HepG2 (cell line): ENCODE results near the gene PCGF6. TPM values are rescaled to one million over a fixed set of nuclear protein-coding genes. Genes with fewer than 3 reads are reported as not detected.

Source experiments
- CEBPB ChIP-seq: IDR thresholded peaks from 2 replicates; pipeline ENCODE4 v1.6.1; 2011; ENCODE audit warnings: low read depth, low read length, improper control_type of control experiment, borderline replicate concordance
- ELF1 ChIP-seq: sonication (generic); formaldehyde crosslinking; IDR thresholded peaks from 2 replicates; pipeline ENCODE4 v1.4.0; 2020; ENCODE audit warnings: missing genetic modification reagents
- HIVEP1 ChIP-seq: sonication (generic); formaldehyde crosslinking; IDR thresholded peaks from 2 replicates; pipeline ENCODE4 v1.4.0; 2020; ENCODE audit warnings: mild to moderate bottlenecking, missing genetic modification reagents
- LRRFIP1 ChIP-seq: sonication (generic); formaldehyde crosslinking; conservative IDR thresholded peaks from 2 replicates; pipeline ENCODE4 v1.4.0; 2020; ENCODE audit warnings: missing genetic modification reagents
- MIER3 ChIP-seq: IDR thresholded peaks from 2 replicates; pipeline ENCODE4 v1.6.1; 2016; ENCODE audit warnings: missing compliant biosample characterization, borderline replicate concordance
- MXI1 ChIP-seq: IDR thresholded peaks from 3 replicates; pipeline ENCODE4 v1.6.1; 2012; ENCODE audit warnings: low read depth, low read length, inconsistent platforms, borderline replicate concordance
- NFIB ChIP-seq: sonication (generic); formaldehyde crosslinking; IDR thresholded peaks from 2 replicates; pipeline ENCODE4 v1.9.0; 2021; ENCODE audit warnings: missing genetic modification reagents, mild to moderate bottlenecking, borderline replicate concordance
- RBM22 ChIP-seq: fragments of 200-400 bp; formaldehyde crosslinking; optimal IDR thresholded peaks from 2 replicates; pipeline ENCODE3; 2017; ENCODE audit warnings: mild to moderate bottlenecking, low read length, moderate library complexity
- RFXAP ChIP-seq: sonication (generic); formaldehyde crosslinking; IDR thresholded peaks from 2 replicates; pipeline ENCODE4 v1.4.0; 2020; ENCODE audit warnings: missing genetic modification reagents, borderline replicate concordance
- SATB2 ChIP-seq: sonication (generic); formaldehyde crosslinking; IDR thresholded peaks from 2 replicates; pipeline ENCODE4 v1.5.0; 2020; ENCODE audit warnings: missing genetic modification reagents
- YEATS2 ChIP-seq: sonication (generic); formaldehyde crosslinking; IDR thresholded peaks from 2 replicates; pipeline ENCODE4 v1.4.0; 2020; ENCODE audit warnings: missing genetic modification reagents, borderline replicate concordance
- ZNF121 ChIP-seq: sonication (generic); formaldehyde crosslinking; IDR thresholded peaks from 2 replicates; pipeline ENCODE4 v1.5.0; 2020; ENCODE audit warnings: mild to moderate bottlenecking, missing genetic modification reagents
- ZNF512B ChIP-seq: sonication (generic); formaldehyde crosslinking; IDR thresholded peaks from 2 replicates; pipeline ENCODE4 v1.5.1; 2020; ENCODE audit warnings: missing genetic modification reagents, mild to moderate bottlenecking, borderline replicate concordance
- ZNF563 ChIP-seq: sonication (generic); formaldehyde crosslinking; IDR thresholded peaks from 2 replicates; pipeline ENCODE4 v1.8.0; 2022; ENCODE audit warnings: mild to moderate bottlenecking, moderate library complexity, missing genetic modification reagents
- ZNF672 ChIP-seq: sonication (generic); formaldehyde crosslinking; IDR thresholded peaks from 2 replicates; pipeline ENCODE4 v1.8.1; 2022; ENCODE audit warnings: missing genetic modification reagents
- ZSCAN20 ChIP-seq: sonication (generic); formaldehyde crosslinking; IDR thresholded peaks from 2 replicates; pipeline ENCODE4 v1.4.0; 2020; ENCODE audit warnings: missing genetic modification reagents, mild to moderate bottlenecking, borderline replicate concordance
- ZSCAN25 ChIP-seq: sonication (generic); formaldehyde crosslinking; IDR thresholded peaks from 2 replicates; pipeline ENCODE4 v1.8.0; 2022; ENCODE audit warnings: mild to moderate bottlenecking, missing genetic modification reagents
- polyA plus RNA-seq, 8 experiments: library from polyadenylated mRNA; depleted of rRNA in 3 of 8; stranded (reverse) in 7 of 8; unstranded in 1 of 8; fragments of >200 nt; fragmentation: Illumina TruSeq in 4 of 8; extraction: Trizol in 4 of 8; gene quantifications; 2 replicates each; pipeline versions ENCODE4 v1.2.1 to v1.2.3, GENCODE V29; 2011 to 2016; ENCODE audit warnings: low read depth in 4 of 8, missing spikeins in 1 of 8, mixed read lengths in 1 of 8; ENCODE audit not compliant: insufficient read depth in 1 of 8
- total RNA-seq, 5 experiments: library from RNA; depleted of rRNA; stranded (reverse); fragments of >200 nt; fragmentation: Illumina TruSeq; extraction: Trizol; gene quantifications; 2 replicates each; pipeline ENCODE4 v1.2.3, GENCODE V29; 2016; ENCODE audit warnings: low read depth in 1 of 5
- TF ChIP-seq, protein P1 (sequence below): sonication (generic); formaldehyde crosslinking; IDR thresholded peaks from 2 replicates; pipeline ENCODE4 v1.5.1; 2020; ENCODE audit warnings: mild to moderate bottlenecking, missing genetic modification reagents, borderline replicate concordance
- TF ChIP-seq, protein P2 (sequence below): sonication (generic); formaldehyde crosslinking; IDR thresholded peaks from 2 replicates; pipeline ENCODE4 v1.4.0; 2020; ENCODE audit warnings: missing genetic modification reagents
- TF ChIP-seq, protein P3 (sequence below): sonication (generic); formaldehyde crosslinking; IDR thresholded peaks from 2 replicates; pipeline ENCODE4 v1.5.0; 2020; ENCODE audit warnings: missing genetic modification reagents

The PCGF6 gene
- total and polyA plus RNA-seq, 2 of the 13 experiments (the other 11 are each of a cell fraction or from before 2014, with no cell fraction given) = 5.2 to 19.4 TPM

- TF ChIP-seq, protein P1, sequence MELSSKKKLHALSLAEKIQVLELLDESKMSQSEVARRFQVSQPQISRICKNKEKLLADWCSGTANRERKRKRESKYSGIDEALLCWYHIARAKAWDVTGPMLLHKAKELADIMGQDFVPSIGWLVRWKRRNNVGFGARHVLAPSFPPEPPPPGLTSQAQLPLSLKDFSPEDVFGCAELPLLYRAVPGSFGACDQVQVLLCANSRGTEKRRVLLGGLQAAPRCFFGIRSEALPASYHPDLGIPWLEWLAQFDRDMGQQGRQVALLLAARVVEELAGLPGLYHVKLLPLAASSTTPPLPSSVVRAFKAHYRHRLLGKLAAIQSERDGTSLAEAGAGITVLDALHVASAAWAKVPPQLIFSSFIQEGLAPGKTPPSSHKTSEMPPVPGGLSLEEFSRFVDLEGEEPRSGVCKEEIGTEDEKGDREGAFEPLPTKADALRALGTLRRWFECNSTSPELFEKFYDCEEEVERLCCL = no peak
- TF ChIP-seq ZNF121 (CRISPR knock-in tag) = no peak
- TF ChIP-seq MXI1 = no peak
- TF ChIP-seq ZNF563 (CRISPR knock-in tag) = 0 out of 2 replicates have a peak, but pooled peaks have one; percentile 41
- no peak for TF ChIP-seq ZNF512B (CRISPR knock-in tag)
- no peak for TF ChIP-seq YEATS2 (CRISPR knock-in tag)
- no peak for TF ChIP-seq RFXAP (CRISPR knock-in tag)
- no peak for TF ChIP-seq RBM22
- no peak for TF ChIP-seq ZNF672 (CRISPR knock-in tag)
- no peak for TF ChIP-seq ZSCAN25
- TF ChIP-seq SATB2 (CRISPR knock-in tag) = no peak
- TF ChIP-seq HIVEP1 (CRISPR knock-in tag) = no peak
- TF ChIP-seq, protein P2, sequence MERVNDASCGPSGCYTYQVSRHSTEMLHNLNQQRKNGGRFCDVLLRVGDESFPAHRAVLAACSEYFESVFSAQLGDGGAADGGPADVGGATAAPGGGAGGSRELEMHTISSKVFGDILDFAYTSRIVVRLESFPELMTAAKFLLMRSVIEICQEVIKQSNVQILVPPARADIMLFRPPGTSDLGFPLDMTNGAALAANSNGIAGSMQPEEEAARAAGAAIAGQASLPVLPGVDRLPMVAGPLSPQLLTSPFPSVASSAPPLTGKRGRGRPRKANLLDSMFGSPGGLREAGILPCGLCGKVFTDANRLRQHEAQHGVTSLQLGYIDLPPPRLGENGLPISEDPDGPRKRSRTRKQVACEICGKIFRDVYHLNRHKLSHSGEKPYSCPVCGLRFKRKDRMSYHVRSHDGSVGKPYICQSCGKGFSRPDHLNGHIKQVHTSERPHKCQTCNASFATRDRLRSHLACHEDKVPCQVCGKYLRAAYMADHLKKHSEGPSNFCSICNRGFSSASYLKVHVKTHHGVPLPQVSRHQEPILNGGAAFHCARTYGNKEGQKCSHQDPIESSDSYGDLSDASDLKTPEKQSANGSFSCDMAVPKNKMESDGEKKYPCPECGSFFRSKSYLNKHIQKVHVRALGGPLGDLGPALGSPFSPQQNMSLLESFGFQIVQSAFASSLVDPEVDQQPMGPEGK = no peak
- TF ChIP-seq NFIB (CRISPR knock-in tag) = no peak
- TF ChIP-seq, protein P3, sequence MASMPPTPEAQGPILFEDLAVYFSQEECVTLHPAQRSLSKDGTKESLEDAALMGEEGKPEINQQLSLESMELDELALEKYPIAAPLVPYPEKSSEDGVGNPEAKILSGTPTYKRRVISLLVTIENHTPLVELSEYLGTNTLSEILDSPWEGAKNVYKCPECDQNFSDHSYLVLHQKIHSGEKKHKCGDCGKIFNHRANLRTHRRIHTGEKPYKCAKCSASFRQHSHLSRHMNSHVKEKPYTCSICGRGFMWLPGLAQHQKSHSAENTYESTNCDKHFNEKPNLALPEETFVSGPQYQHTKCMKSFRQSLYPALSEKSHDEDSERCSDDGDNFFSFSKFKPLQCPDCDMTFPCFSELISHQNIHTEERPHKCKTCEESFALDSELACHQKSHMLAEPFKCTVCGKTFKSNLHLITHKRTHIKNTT (CRISPR knock-in tag) = no peak
- TF ChIP-seq ELF1 (CRISPR knock-in tag) = no peak
- no peak for TF ChIP-seq ZSCAN20 (CRISPR knock-in tag)
- TF ChIP-seq MIER3 (CRISPR knock-in tag) = no peak
- TF ChIP-seq LRRFIP1 (CRISPR knock-in tag) = no peak
- TF ChIP-seq CEBPB = no peak
Measured at GRCh38 chr10:103278862-103279298, 72.1 kb downstream of the PCGF6 start (continued).
